ENCODE measurements around the gene SACM1L. TPM values are rescaled to one million over a fixed set of nuclear protein-coding genes. Genes with fewer than 3 reads are reported as not detected.

SACM1L gene
- total and polyA plus RNA-seq, 2 of the 4 experiments (the other 2 are of a cell fraction) = 19.0 to 40.9 TPM

DNA sequence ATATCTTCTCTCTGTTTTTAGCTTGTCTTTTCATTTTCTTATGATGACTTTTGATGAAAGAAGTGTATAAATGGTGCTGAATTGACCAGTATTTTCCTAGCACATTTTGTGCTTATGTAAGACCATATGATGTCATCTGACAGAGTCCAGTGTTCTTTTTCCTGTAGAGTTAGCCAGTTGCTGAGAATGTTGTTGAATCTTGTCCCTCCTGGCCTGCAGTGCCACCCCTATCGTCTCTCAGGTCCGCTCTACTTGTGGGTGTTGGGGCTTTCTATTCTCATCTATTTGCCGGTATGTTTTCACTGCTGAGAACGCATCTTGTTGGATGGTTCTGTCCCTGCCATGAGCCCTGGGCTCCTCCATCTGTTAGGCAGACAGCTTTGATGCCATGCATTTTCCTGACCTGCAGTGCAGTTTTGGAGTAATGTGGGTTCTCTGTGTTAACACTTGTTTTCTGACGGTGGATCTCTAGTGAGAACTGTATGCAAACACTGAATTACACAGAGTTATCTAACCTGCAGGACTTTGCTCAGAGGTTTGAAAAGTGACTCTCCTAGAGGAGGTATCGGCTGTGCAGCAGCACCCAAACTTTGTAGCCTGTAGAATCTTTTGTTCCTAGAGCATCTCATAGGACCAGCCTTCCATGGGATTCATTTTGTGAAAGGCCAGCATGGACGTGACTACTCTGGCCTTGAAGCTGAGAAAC, 62.5 kb downstream of the SACM1L start:
- no TSS peak for BruUV-seq (replicated peaks)
- Histone ChIP-seq H4K20me1 (ENCODE audit: insufficient read depth, low read length) (no peaks in the 10 kb centered on the region), H3K79me1 (ENCODE audit: low read depth in 1 of 2, low read length in 2 of 2) (no peaks in the 10 kb centered on the region), H2AK9ac (replicated peaks; ENCODE audit: low read depth, low read length, poor library complexity) (no peak overlapping the region), H2AFZ (replicated peaks; ENCODE audit: low read length, poor library complexity) (no peak overlapping the region), H4K5ac (ENCODE audit: low read depth, low read length) (no peak overlapping the region), H3K23ac (ENCODE audit: low read depth, low read length) (no peak overlapping the region), H3K18ac (ENCODE audit: low read depth, low read length) (no peak overlapping the region), H2AK5ac (ENCODE audit: low read depth, low read length) (no peak overlapping the region), H3K4me2 (ENCODE audit: low read depth, low read length) (no peak overlapping the region), H3K4me3 (ENCODE audit: insufficient read depth, low read depth, low read length) (no peak overlapping the region), H3K4ac (ENCODE audit: low read depth, low read length) (no peak overlapping the region), H2BK120ac (ENCODE audit: low read depth, low read length) (no peak overlapping the region), H3K9ac (ENCODE audit: low read depth, low read length) (no peak overlapping the region), H3K9me1 (ENCODE audit: insufficient read depth, low read length) (peaks cover 3% of the 10 kb centered on the region; the same call in 1 of the 2 replicates), H3K27ac (ENCODE audit: insufficient read depth, low read length) (no peak overlapping the region), H2BK15ac (ENCODE audit: low read depth, low read length) (no peak overlapping the region), H3K56ac (ENCODE audit: extremely low read depth, insufficient read depth, low read length) (no peak overlapping the region), H2BK5ac (ENCODE audit: low read depth, low read length, poor library complexity, severe bottlenecking) (no peak overlapping the region), H3K36me3 (ENCODE audit: control insufficient read depth, insufficient read depth, low read length) (peaks cover 13% of the 10 kb centered on the region), H2BK20ac (ENCODE audit: low read depth, low read length) (no peak overlapping the region), H3K9me3 (ENCODE audit: control insufficient read depth, insufficient read depth, low read length) (no peaks in the 10 kb centered on the region), H3K27me3 (ENCODE audit: control insufficient read depth, insufficient read depth, low read length) (peaks cover 2% of the 10 kb centered on the region), H4K91ac (ENCODE audit: insufficient read depth, low read depth, low read length) (no peak overlapping the region), H4K8ac (ENCODE audit: low read depth in 2 of 2, low read length in 2 of 2) (no peak overlapping the region), H3K14ac (replicated peaks; ENCODE audit: low read depth, low read length) (no peak overlapping the region), H3K4me1 (ENCODE audit: control insufficient read depth, insufficient read depth, low read length) (no peaks in the 10 kb centered on the region)
- ChIA-PET CTCF (no interaction called here), POLR2A (ENCODE audit: unreplicated experiment) (no interaction called here)
- WGBS, 2 experiments (ENCODE audit: extremely low coverage in 2 of 2, insufficient read length in 1 of 2) = 92% methylated on average over 2 of the region's 7 CpGs; no CpG with 5 or more reads in 1 of the 2 experiments
- dilution Hi-C loops (cut with HindIII; ENCODE audit: low sequenced_read_pairs, unreplicated experiment) (no loop called here), intact Hi-C loops (cut with micrococcal nuclease) (no loop called here), in situ Hi-C loops (cut with MboI; ENCODE audit: low sequenced_read_pairs) (no loop called here)
- TF ChIP-seq MAFK (IDR thresholded peaks at IDR 0.05; ENCODE audit: low read depth, low read length) (no peak), CTCF (conservative IDR thresholded peaks at IDR 0.05; ENCODE audit: low read depth, low read length) (no peak), MXI1 (IDR thresholded peaks at IDR 0.05; ENCODE audit: borderline replicate concordance, low read depth, low read length) (no peak), FOS (IDR thresholded peaks at IDR 0.05; ENCODE audit: low read depth, low read length) (no peak), NFE2L2 (IDR thresholded peaks at IDR 0.05; ENCODE audit: low read depth, low read length) (no peak), POLR2A (IDR thresholded peaks at IDR 0.05; ENCODE audit: low read depth, low read length) (no peak), SMC3 (IDR thresholded peaks at IDR 0.05; ENCODE audit: low read depth, low read length) (no peak), RAD21 (IDR thresholded peaks at IDR 0.05; ENCODE audit: low read length) (no peak), RCOR1 (IDR thresholded peaks at IDR 0.05; ENCODE audit: insufficient replicate concordance, low read length) (no peak), ELK1 (IDR thresholded peaks at IDR 0.05; ENCODE audit: borderline replicate concordance, low read depth, low read length) (no peak), CEBPB (IDR thresholded peaks at IDR 0.05; ENCODE audit: low read depth, low read length) (no peak), USF2 (IDR thresholded peaks at IDR 0.05; ENCODE audit: low read depth, low read length) (no peak), CHD1 (IDR thresholded peaks at IDR 0.05; ENCODE audit: low read depth, low read length) (no peak), RFX5 (IDR thresholded peaks at IDR 0.05; ENCODE audit: low read depth, low read length) (no peak), BHLHE40 (IDR thresholded peaks at IDR 0.05; ENCODE audit: low read depth, low read length) (no peak)
- no peak for ATAC-seq (ENCODE audit: low read depth)
- DNase-seq = peak; percentile 3

All from IMR-90 (cell line).